ENCODE results near the gene FAM227A.
"Not testable (repeated sequence)": the region's sequence is repeated elsewhere in the genome, so short reads cannot be mapped to it uniquely, and the experiment has no call there.

FAM227A gene

DNA sequence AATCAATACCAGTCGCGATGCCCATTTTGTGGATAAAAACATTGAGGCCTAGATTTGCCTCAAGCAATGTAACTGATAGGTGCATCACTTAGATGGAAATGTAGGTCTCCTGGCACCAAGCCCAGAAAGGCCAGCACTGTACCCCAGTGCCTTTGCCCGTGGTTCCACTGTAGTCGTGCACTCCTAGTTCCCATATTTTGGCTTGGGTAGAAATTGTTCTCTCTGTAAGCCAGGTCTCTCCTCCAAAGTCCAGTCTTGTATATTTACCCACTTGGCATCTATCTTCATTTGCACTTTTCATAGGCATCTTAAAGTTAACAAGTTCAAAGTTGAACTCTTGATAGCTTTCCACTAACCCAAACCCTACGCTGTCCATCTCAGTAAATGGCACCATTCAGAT lies 44.6 kb downstream of the FAM227A start:
- no peak for DNase-seq (ENCODE audit: low read depth)

DNA sequence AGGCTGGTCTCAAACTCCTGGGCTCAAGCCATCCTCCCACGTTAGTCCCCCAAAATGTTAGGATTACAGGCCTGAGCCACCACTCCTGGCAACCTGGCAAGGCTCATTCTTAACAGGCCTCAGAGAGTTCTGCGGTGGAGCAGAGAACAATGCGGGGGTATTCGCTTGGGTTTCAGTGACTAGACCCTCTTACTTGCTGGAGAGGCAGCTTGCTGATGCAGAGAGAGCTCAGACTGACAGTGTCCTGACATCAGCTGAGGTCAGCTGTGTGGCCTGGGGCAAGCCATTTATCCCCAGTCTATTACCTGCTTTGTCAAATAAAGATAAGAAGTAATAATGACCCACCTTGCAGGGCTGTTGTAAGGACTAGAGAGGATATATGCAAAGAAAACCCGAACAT lies 46.0 kb downstream of the FAM227A start:
- no peak for DNase-seq (ENCODE audit: low read depth)

DNA sequence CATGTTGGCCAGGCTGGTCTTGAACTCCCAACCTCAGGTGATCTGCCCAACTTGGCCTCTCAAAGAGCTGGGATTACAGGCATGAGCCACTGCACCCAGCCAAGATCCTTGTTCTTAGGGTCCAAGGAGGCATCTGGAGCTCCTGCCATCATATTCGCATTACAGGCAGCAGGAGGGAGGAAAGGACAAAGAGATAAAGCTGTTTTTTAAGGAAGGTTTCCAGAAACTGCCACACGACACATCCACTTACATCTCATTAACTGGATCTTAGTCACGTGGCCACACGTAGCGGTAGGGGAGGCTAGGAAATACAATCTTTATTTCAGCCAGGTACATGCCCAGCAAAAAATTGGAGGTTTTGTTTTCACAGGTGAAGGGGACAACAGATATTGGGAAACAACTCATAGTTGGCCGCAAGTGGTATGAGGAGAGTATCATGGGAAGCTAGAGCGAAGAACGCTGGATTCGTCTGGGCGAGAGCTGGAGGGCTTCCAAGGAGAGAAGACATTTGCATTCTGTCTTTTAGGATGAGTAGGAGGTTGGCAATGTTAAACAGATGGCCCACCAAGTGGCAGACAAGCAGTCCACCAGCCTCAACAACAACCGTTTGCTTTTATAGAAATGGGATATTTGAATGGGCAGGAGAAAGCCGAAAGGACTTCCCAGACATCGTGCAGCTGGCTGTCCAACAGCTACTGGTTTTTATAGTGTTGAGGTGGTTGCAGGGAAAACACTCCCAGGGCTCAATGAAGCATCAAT lies 47.0 kb downstream of the FAM227A start:
- no peak for DNase-seq (ENCODE audit: low read depth)

DNA sequence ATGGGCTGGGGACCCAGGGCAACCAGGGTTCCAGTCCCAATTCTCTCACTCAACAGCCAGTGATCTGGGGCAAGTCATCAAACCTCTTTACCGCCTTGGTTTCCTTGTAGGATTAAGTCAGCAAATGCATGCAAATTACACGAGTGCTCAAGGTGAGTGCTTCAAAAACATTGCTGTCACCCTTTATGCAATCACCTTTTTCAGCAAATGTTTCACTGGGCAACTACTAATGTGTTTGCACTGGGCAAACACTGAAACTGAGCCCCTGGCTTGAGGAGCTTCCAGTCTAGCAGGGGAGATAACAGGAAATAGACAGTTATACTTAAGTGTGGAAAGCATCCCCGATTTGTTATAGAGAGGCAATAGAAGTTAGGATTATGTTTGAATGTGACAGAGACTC lies 48.5 kb downstream of the FAM227A start:
- DNase-seq (ENCODE audit: low read depth) = no peak

DNA sequence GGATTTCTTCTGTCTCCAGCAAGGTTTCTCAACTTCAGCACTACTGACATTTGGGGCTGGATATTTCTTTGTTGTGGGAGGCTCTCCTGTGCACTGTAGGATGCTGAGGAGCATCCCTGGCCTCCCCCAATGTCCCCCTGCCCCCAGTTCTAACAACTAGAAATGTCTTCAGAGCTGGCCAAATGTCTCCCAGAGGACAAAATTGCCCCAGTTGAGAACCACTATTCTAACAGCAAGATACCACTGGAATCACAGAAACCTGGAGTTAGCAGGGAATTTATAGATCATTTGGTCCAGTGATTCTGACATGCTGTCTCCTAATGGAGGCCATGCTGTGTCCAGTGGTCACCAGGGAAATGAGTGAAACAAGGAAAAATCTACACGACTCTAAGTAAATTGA lies 54.0 kb downstream of the FAM227A start:
- DNase-seq (ENCODE audit: low read depth) = no peak

DNA sequence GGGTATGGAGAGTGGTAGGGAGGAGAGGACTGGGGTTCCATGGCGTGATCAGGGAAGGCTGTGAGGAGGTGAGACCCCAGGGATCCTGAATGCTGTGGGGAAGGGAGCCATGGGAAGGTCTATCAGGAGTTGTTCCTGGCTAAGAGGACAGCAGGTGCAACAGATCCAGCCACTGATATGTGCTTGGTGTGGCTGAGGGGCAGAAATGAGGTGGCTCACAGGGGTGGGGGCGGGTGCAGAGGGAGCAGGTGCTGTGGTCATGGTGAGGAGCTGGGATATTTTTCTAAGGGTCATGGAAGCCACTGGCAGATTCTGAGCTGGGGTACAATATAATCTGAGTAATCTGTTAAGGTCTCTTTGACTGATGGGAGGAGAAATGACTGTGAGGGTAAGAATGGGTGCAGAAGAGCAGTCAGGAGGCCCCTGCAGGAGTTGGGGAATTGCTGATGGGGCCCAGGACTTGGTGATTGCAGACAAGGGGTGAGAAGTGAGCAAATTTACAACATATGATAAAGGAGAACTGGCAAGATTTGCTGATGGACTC lies 54.9 kb downstream of the FAM227A start:
- no peak for DNase-seq (ENCODE audit: low read depth)

DNA sequence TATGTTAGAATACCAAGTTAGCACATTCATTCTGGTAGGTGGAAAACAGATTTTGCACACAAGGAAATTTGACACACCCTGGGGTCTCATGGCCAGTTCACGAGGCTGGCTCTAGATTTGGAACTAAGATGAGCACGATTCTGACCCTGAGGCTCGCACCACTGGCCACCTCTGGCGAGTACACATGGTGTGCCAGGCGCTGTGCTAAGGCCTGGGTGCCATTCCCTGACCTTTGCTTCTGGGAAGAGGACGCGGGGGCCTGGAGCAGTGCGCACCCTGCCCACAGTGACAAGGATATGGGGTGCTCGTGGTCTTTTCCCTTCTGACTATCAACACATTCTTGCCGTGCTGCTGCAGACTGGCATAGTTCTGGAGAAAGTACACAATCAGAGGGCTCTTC lies 56.7 kb downstream of the FAM227A start:
- DNase-seq (ENCODE audit: low read depth) = no peak

DNA sequence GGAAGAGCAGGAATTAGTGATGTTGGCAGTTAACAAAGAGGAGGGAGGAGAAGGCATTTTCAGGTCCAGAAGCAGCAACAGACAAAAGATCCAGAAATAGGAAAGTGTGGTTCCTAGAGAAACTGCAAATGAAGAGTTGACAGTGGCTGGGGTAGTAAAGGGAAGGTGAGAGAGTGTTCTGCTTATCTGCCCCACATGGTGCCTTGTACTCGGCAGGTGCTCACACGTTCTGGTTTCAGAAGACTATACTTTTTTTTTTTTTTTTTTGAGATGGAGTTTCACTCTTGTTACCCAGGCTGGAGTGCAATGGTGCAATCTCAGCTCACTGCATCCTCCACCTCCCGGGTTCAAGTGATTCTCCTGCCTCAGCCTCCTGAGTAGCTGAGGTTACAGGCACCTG lies 73.3 kb downstream of the FAM227A start:
- not testable (repeated sequence) for DNase-seq (ENCODE audit: low read depth)

DNA sequence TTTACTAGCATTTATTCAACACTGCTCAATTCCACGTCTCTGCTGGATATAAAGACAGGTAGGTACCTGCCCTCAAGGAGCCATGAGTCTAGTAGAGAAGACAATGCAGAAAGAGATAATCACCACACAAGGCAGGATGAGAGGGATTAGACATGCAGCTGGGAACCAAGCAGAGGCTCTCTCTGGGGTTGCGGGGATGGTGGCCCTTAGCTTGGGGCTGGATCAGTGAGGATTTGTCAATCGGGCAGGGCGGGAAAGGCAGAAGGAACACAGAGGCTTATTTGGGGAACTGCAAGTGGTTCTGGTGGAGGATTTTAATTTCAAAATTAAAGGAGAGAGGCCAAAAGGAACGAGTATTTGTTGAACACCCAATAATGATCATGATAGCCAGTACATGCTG lies 77.7 kb downstream of the FAM227A start:
- DNase-seq (ENCODE audit: low read depth) = no peak

DNA sequence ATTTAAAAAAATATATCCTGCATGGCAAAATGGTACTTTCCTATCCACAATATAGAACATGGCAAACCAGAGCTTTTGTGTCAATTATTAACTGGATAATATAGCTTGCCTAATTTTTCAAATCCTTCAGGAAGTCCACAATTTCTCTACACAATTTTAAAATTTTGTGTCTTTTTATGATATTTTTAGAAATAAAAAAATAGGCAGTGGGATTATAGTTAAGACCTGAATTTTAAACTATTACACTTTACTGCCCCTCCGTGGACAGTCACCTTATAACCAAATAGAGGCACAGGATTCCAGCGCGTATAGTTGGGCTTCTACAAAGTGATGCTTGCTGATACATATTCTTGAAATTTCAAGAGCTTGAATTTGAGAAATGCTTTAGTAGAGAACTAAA lies 84.1 kb downstream of the FAM227A start:
- no peak for DNase-seq (ENCODE audit: low read depth)

DNA sequence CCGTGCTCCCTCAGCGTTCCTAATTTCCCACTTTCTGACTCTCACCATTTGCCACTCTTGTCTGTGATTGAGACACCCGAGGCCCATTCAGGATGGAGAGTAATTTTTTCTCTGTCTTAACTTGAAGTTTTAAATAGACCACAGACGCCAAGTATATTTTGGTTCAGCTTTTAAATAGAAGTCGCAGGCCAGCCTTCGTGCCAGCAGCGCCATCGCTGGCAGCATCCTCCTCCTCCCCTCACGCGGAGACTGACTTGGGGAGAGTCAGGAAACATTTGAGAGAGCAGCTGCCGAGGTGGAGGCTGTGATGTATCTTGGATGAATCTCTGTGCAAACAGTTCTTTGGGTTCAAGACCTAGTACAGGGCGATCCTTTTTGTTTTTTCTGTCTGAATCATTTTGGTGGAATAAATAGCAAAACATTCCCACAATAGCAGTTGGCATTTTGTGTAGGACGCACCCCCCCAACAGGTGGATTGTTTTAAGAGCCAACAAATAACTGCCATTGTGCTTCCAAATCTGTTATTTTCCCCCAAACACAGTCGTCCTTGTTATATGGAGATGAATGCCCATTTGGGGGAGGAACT lies 85.3 kb downstream of the FAM227A start:
- DNase-seq (ENCODE audit: low read depth) = no peak

DNA sequence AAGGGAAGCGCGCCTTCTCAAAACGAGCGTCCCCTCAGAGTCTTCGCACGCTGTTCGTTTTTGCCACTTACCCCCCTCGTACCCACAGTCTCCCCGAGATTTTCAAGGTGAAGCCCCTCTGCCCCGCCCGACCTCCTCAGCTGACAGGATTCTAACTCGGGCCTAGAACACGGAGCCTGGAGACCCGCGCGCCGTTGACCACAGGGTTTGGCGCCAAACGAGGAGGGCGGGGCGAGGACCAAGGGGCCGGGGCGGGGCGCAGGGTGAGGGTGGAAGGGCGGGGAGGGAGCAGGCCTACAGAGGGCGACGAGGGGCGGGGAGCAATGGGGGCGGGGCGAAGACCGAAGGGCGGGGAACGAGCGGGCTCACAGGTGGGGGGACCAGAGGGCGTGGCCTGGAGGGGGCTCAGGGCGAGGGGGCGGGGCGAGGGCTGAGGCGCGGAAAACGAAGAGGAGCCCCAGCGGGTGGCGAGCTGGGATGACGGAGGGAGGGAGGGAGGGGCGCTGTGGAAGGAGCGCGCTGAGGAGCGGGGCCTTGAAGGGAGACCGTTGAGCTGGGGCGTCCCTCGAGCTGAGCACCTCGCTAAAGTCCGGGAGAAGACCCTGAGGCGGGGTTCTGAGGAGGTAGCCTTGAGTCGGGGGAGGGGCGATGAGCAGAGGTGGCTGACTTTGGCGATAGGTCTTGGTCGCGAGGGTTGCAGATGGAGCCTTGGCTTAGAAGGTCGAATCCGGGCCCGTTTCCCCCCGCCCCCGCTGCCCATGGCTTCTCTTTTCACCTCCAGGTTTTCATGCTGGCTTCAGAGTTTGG lies 86.0 kb downstream of the FAM227A start, which contains the start of gene DMC1:
DMC1 (minus strand) TSS at position 212 of the 807 bp plus-strand sequence. CDS start 1,927 bp downstream, outside the sequence.
- DNase-seq (ENCODE audit: low read depth) = peak; percentile 97

DNA sequence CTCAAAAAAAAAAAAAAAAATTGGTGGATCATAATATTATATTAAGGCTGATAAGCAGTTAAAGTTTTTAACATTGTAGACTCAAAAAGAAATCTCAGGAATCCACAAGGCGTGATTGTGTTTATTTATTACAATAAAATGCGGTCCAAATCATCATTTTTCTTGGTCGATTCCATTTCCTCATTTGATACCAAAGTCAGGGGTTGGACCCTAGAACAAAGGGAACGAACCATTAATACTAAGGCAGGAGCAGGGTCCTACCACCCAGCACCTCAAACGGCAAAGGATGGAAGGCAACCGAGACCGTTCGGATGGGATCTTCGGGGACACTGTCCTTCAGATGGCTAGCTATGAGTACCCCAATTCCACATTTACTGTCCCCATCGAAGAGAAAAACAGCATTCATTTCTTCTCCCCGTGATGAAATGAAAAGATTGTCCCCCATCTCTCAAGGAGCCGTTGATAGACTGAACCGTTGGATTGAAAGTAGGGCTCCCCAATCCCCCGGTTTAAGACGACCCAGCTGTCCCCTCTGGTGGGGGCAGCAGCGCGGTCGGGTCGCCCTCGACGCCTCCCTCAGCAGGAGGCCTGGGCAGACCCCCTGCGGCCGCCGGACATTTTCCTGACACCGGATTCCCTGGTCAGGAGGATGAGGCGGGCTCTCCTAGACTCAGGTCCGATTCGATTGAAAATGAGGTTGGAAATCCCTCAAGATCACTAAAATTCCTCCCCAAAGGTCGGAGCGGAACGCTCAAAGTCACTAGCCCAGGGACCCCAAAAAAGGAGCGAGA lies 86.8 kb downstream of the FAM227A start:
- DNase-seq (ENCODE audit: low read depth) = no peak

DNA sequence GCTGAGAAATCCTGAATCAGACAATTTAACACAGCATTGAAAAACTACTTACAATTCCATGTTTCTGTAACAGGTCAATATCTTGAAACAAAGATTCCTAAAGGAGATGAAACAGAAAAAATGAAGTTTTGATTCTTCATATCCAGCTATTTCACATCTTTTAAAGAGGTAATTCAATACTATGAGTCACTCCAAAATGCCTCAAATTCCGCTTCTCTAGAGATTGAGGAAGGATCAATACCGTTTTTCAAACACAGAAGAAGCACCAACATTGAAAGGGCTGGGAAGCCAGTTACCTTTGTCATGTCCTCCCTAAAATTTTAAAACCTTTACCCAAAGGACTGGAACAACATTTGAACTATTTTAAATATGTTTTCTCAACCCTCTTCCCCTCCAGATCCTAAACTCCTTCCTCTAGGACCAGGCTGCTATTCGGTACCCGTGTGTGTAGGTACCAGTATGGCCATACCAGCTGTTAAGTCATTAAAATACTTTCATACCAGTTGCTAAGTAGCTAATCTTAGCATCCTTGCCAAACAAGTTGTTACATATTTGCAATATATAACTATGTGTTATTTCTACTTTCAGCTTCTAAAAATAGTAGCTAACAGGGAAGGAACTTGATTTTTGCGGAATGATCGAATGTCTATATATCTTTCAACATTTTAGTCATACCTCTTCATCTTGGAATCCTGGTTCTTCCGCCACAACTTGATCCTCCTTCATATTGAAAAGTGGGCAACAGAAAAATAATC lies 88.5 kb downstream of the FAM227A start:
- DNase-seq (ENCODE audit: low read depth) = no peak

DNA sequence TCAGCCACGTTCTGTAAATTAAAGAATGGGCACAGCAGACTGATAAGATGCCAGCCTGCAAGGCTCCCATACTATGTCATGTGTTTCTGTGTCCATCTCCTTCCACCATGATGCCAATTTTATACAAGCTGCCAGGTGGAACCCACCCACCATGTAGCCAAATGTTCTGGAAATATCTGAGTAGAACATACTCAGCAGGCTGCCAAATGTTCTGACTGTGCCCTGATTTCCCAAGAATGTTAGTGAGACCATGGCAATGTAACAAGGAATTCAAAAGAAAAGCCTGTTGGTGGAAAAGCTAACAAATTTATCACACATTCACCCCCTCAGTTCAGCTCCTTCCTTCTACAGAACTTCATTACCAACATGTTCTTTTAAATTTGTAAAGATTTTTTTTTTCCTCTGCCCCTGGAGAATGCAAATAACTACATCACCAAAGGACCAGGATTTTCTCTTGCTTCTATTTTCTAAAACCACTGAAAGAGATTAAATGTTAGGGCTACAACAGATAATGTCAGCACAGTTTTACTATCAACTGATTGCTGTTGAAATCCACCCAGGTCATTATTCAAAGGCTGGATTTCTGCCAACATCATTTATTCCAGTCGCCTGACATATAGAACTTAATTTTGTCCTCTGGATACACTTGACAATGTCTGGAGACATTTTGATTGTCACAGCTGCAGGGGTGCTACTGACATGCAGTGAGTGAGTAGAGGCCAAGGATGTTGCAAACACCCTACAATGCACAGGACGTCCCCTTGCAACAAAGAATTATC lies 89.3 kb downstream of the FAM227A start:
- no peak for DNase-seq (ENCODE audit: low read depth)

DNA sequence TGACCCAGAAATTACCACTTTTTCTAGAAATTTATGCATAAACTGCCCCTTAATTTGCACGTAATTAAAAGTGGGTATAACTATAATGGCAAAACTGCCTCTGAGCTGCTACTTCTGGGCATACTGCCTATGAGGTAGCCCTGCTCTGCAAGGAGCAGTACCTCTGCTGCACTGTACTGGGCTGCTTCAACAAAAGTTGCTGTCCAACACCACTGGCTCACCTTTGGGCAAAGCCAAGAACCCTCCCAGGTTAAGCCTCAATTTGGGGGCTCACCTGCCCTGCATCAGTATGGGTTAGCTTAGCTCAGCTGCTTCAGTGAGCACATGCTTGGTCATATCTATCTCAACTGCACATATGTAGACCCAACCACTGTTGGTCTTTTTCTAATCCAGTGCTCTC lies 90.8 kb downstream of the FAM227A start:
- no peak for DNase-seq (ENCODE audit: low read depth)

DNA sequence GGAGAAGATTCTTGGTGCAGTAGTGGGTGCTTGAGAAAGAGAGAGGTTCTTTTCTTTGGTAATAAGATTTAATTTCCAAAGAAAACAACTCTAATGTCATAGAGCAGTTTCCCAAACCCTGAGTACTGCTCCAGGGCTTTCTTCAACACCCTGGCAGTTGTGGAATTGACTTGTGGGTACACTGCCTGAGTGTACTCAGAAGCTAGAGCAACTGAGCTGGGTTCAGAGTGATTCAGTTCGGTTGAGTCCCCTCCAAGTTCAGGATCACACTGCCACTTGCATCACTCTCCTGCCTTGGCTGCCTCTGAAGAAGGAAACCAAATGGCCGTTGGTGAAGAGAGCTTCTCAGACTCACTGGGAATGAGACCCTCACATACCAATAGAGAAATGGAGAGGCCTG lies 91.5 kb downstream of the FAM227A start:
- no peak for DNase-seq (ENCODE audit: low read depth)

DNA sequence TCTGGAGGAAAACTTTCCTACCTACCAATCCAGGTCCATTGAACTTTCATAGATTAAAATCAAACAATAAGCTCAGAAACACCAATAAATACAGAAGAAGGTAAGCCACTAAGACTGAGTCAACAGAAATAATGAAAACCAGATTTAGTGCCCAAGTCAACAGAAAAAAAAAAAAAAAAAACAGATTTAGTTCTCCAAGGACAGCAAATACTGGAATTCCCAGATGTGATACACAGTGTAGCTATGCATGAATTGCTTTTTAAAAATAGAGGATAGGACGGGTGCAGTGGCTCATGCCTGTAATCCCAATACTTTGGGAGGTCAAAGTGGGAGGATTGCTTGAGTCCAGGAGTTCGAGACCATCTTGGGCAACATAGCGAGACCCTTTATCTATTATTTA lies 101.9 kb downstream of the FAM227A start:
- DNase-seq (ENCODE audit: low read depth) = no peak

DNA sequence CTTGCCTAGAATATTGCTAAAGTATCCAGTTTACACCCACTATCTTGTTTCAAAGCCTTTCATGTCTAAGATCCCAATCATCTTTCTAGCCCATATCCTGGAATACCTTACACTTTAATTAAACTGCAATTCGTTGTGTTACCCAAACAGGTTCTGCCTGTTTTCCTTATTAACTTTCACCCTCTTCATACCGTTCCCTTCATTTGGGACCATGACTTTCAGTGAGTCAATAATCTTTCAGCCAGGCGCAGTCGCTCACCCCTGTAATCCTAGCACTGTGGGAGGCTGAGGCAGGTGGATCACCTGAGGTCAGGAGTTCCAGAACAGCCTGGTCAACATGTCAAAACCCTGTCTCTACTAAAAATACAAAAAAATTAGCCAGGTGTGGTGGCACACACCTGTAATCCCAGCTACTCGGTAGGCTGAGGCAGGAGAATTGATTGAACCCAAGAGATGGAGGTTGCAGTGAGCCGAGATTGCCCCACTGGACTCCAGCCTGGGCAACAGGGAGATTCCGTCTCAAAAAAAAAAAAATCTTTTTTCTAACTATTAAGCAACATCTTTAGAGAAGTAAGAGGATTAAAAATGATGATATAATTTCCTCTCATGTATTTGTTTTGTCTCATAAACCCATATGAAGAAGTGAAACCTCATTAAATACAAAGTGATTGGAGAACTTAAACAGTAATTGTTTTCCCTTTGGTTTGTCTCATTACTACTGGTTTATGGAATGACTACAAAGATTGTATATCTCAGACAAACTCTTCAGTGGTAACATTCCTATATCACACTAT lies 106.9 kb downstream of the FAM227A start:
- no peak for DNase-seq (ENCODE audit: low read depth)

DNA sequence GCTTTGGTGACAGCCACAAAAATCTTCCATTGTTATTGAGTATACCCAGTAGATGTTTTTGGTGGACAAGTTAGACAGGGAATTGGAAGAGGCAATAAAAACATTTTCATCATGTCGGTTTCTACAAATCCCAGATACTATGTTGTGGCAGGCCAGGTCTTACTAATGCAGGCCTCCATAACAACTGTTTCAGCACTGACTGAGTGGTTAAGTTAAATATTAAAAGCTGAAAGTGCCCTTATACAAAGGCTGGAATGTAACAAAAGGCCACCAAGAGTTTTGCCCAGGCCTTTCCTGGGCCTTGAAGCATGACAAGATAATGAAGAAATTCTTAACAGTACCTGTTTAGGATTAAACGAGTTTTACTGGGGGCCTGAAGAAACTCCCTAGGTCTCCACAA lies 115.5 kb downstream of the FAM227A start:
- DNase-seq (ENCODE audit: low read depth) = no peak
